ENCODE data around the gene PARD3B.

Gene PARD3B

GRCh38 chr2:205509655-205510054 lies 964.4 kb downstream of the PARD3B start:
- TF ChIP-seq, protein P1, sequence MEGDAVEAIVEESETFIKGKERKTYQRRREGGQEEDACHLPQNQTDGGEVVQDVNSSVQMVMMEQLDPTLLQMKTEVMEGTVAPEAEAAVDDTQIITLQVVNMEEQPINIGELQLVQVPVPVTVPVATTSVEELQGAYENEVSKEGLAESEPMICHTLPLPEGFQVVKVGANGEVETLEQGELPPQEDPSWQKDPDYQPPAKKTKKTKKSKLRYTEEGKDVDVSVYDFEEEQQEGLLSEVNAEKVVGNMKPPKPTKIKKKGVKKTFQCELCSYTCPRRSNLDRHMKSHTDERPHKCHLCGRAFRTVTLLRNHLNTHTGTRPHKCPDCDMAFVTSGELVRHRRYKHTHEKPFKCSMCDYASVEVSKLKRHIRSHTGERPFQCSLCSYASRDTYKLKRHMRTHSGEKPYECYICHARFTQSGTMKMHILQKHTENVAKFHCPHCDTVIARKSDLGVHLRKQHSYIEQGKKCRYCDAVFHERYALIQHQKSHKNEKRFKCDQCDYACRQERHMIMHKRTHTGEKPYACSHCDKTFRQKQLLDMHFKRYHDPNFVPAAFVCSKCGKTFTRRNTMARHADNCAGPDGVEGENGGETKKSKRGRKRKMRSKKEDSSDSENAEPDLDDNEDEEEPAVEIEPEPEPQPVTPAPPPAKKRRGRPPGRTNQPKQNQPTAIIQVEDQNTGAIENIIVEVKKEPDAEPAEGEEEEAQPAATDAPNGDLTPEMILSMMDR (IDR thresholded peaks at IDR 0.05; ENCODE audit: borderline replicate concordance, extremely low read depth, low read length, poor library complexity, severe bottlenecking), result no peak
- TF ChIP-seq EZH2 (IDR thresholded peaks at IDR 0.05; ENCODE audit: borderline replicate concordance, low read depth, low read length, severe bottlenecking), result no peak
- Histone ChIP-seq H3K36me3 (ENCODE audit: insufficient read depth, low read length) (no peaks in the 10 kb centered on the region), H3K4me3 (ENCODE audit: low read depth in 1 of 2, low read length in 2 of 2) (no peak overlapping the region), H3K4me2 (ENCODE audit: insufficient read depth, low read length) (no peak overlapping the region), H3K9ac (ENCODE audit: low read depth, low read length) (no peak overlapping the region), H3K9me3 (ENCODE audit: insufficient read depth, low read length, severe bottlenecking) (no peaks in the 10 kb centered on the region), H4K20me1 (ENCODE audit: insufficient read depth, low read length) (no peaks in the 10 kb centered on the region), H2AFZ (ENCODE audit: low read depth, low read length) (no peak overlapping the region), H3K27ac (ENCODE audit: low read length) (no peak overlapping the region), H3K27me3 (ENCODE audit: insufficient read depth, low read length, poor library complexity) (no peaks in the 10 kb centered on the region), H3K4me1 (ENCODE audit: insufficient read depth, low read length) (no peaks in the 10 kb centered on the region), H3K79me2 (ENCODE audit: insufficient read depth, low read length) (no peaks in the 10 kb centered on the region)
- DNase-seq (no peak), ATAC-seq (ENCODE audit: insufficient read depth, low read depth) (no peak)

GRCh38 chr2:205510345-205510744 lies 965.1 kb downstream of the PARD3B start:
- Histone ChIP-seq H3K9ac (ENCODE audit: low read depth, low read length) (no peak overlapping the region), H3K9me3 (ENCODE audit: insufficient read depth, low read length, severe bottlenecking) (no peaks in the 10 kb centered on the region), H2AFZ (ENCODE audit: low read depth, low read length) (no peak overlapping the region), H3K36me3 (ENCODE audit: insufficient read depth, low read length) (no peaks in the 10 kb centered on the region), H3K27ac (ENCODE audit: low read length) (no peak overlapping the region), H3K4me3 (ENCODE audit: low read depth in 1 of 2, low read length in 2 of 2) (no peak overlapping the region), H3K79me2 (ENCODE audit: insufficient read depth, low read length) (no peaks in the 10 kb centered on the region), H4K20me1 (ENCODE audit: insufficient read depth, low read length) (no peaks in the 10 kb centered on the region), H3K27me3 (ENCODE audit: insufficient read depth, low read length, poor library complexity) (no peaks in the 10 kb centered on the region), H3K4me1 (ENCODE audit: insufficient read depth, low read length) (no peaks in the 10 kb centered on the region), H3K4me2 (ENCODE audit: insufficient read depth, low read length) (no peak overlapping the region)
- ATAC-seq (ENCODE audit: insufficient read depth, low read depth) (no peak), DNase-seq (no peak)
- TF ChIP-seq, protein P1 (IDR thresholded peaks at IDR 0.05; ENCODE audit: borderline replicate concordance, extremely low read depth, low read length, poor library complexity, severe bottlenecking), result no peak
- TF ChIP-seq EZH2 (IDR thresholded peaks at IDR 0.05; ENCODE audit: borderline replicate concordance, low read depth, low read length, severe bottlenecking), result no peak

GRCh38 chr2:205511221-205511620 lies 965.9 kb downstream of the PARD3B start:
- ATAC-seq (ENCODE audit: insufficient read depth, low read depth) (no peak), DNase-seq (no peak)
- H2AFZ ChIP-seq (ENCODE audit: low read depth, low read length), result no peak overlapping the region
- no peaks in the 10 kb centered on the region for H3K9me3 ChIP-seq (ENCODE audit: insufficient read depth, low read length, severe bottlenecking)
- no peaks in the 10 kb centered on the region for H3K79me2 ChIP-seq (ENCODE audit: insufficient read depth, low read length)
- H3K9ac ChIP-seq (ENCODE audit: low read depth, low read length), result no peak overlapping the region
- no peaks in the 10 kb centered on the region for H4K20me1 ChIP-seq (ENCODE audit: insufficient read depth, low read length)
- H3K4me3 ChIP-seq (ENCODE audit: low read depth in 1 of 2, low read length in 2 of 2), result no peak overlapping the region
- no peaks in the 10 kb centered on the region for H3K4me1 ChIP-seq (ENCODE audit: insufficient read depth, low read length)
- no peak overlapping the region for H3K4me2 ChIP-seq (ENCODE audit: insufficient read depth, low read length)
- no peaks in the 10 kb centered on the region for H3K27me3 ChIP-seq (ENCODE audit: insufficient read depth, low read length, poor library complexity)
- no peaks in the 10 kb centered on the region for H3K36me3 ChIP-seq (ENCODE audit: insufficient read depth, low read length)
- H3K27ac ChIP-seq (ENCODE audit: low read length), result no peak overlapping the region
- TF ChIP-seq, protein P1 (IDR thresholded peaks at IDR 0.05; ENCODE audit: borderline replicate concordance, extremely low read depth, low read length, poor library complexity, severe bottlenecking), result no peak
- no peak for TF ChIP-seq EZH2 (IDR thresholded peaks at IDR 0.05; ENCODE audit: borderline replicate concordance, low read depth, low read length, severe bottlenecking)

DNA sequence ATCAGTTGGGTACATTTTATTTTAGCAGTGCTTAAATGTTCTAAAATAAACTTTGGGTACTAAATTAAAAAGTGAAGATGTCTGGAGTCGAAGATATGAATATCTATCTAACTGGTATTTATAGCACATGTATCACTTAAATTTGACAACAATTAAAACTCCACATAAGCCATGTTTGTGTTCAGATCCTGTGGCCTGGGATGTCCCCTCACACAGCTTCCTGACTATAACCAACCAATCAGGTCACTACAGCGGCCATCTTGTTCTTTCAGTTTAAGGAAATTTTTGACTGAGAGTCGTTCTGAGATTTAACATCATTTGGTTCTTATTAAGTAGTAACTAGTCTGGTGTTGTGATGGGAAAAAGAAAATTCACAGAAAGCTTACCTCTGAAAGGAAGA lies 966.4 kb downstream of the PARD3B start:
- H3K79me2 ChIP-seq (ENCODE audit: insufficient read depth, low read length), result no peaks in the 10 kb centered on the region
- no peak for DNase-seq
- H4K20me1 ChIP-seq (ENCODE audit: insufficient read depth, low read length), result no peaks in the 10 kb centered on the region
- no peak overlapping the region for H3K4me3 ChIP-seq (ENCODE audit: low read depth in 1 of 2, low read length in 2 of 2)
- H3K9me3 ChIP-seq (ENCODE audit: insufficient read depth, low read length, severe bottlenecking), result no peaks in the 10 kb centered on the region
- H3K9ac ChIP-seq (ENCODE audit: low read depth, low read length), result no peak overlapping the region
- no peak overlapping the region for H2AFZ ChIP-seq (ENCODE audit: low read depth, low read length)
- ATAC-seq (ENCODE audit: insufficient read depth, low read depth), result no peak
- H3K27me3 ChIP-seq (ENCODE audit: insufficient read depth, low read length, poor library complexity), result no peaks in the 10 kb centered on the region
- H3K4me1 ChIP-seq (ENCODE audit: insufficient read depth, low read length), result no peaks in the 10 kb centered on the region
- no peaks in the 10 kb centered on the region for H3K36me3 ChIP-seq (ENCODE audit: insufficient read depth, low read length)
- no peak overlapping the region for H3K4me2 ChIP-seq (ENCODE audit: insufficient read depth, low read length)
- TF ChIP-seq, protein P1 (IDR thresholded peaks at IDR 0.05; ENCODE audit: borderline replicate concordance, extremely low read depth, low read length, poor library complexity, severe bottlenecking), result no peak
- no peak for TF ChIP-seq EZH2 (IDR thresholded peaks at IDR 0.05; ENCODE audit: borderline replicate concordance, low read depth, low read length, severe bottlenecking)
- H3K27ac ChIP-seq (ENCODE audit: low read length), result no peak overlapping the region

Data from DND-41 (cell line).